ENCODE results near the gene CCN5.

The CCN5 gene

GRCh38 chr20:44701858-44702256 is 13.3 kb upstream of the CCN5 start:
- Histone ChIP-seq H3K36me3 (ENCODE audit: control insufficient read depth in 4 of 4, insufficient read depth in 4 of 4, low read length in 3 of 4) (no peaks in the 10 kb centered on the region), H3K27me3 (replicated peaks in 2 of 5; ENCODE audit: control insufficient read depth in 4 of 5, insufficient read depth in 5 of 5, low read length in 4 of 5) (no peaks in the 10 kb centered on the region), H3K27ac (ENCODE audit: insufficient read depth in 1 of 2, low read depth in 1 of 2, low read length in 2 of 2, poor library complexity in 1 of 2, severe bottlenecking in 2 of 2) (no peak overlapping the region), H3K4me3 (ENCODE audit: control insufficient read depth in 1 of 7, extremely low read depth in 1 of 7, insufficient read depth in 4 of 7, low read depth in 2 of 7, low read length in 6 of 7) (no peak overlapping the region), H3K4me1 (ENCODE audit: control extremely low read depth in 1 of 4, control insufficient read depth in 4 of 4, insufficient read depth in 4 of 4, low read length in 3 of 4) (peaks cover 0 to 13% (median 12%) of the 10 kb centered on the region in 4 experiments), H3K9me3 (ENCODE audit: control extremely low read depth in 1 of 5, control insufficient read depth in 4 of 5, insufficient read depth in 2 of 5, low read depth in 1 of 5, low read length in 4 of 5) (no peaks in the 10 kb centered on the region)
- CTCF ChIA-PET: interaction anchor here (0.6 to 3.5 kb wide), 2 partner anchors 13 to 16 kb away, joined by 3 to 14 read pairs; partner anchors contain the start of gene CCN5
- no peak for DNase-seq
- POLR2A ChIA-PET: no interaction called here
- WGBS (ENCODE audit: insufficient coverage): no CpG with 5 or more reads among the region's 7 CpGs

- ChIA-PET POLR2A (no interaction called here), CTCF (interaction anchor here (0.6 to 3.5 kb wide), 5 partner anchors 12 to 29 kb away, joined by 3 to 14 read pairs (median 4); partner anchors contain the start of gene CCN5)
- Histone ChIP-seq H3K4me3 (ENCODE audit: control insufficient read depth in 1 of 7, extremely low read depth in 1 of 7, insufficient read depth in 4 of 7, low read depth in 2 of 7, low read length in 6 of 7) (peak overlapping the region in 2 of 7 experiments; percentile 6 to 19), H3K9me3 (ENCODE audit: control extremely low read depth in 1 of 5, control insufficient read depth in 4 of 5, insufficient read depth in 2 of 5, low read depth in 1 of 5, low read length in 4 of 5) (no peaks in the 10 kb centered on the region), H3K27ac (ENCODE audit: insufficient read depth in 1 of 2, low read depth in 1 of 2, low read length in 2 of 2, poor library complexity in 1 of 2, severe bottlenecking in 2 of 2) (no peak overlapping the region), H3K27me3 (replicated peaks in 2 of 5; ENCODE audit: control insufficient read depth in 4 of 5, insufficient read depth in 5 of 5, low read length in 4 of 5) (no peaks in the 10 kb centered on the region), H3K4me1 (ENCODE audit: control extremely low read depth in 1 of 4, control insufficient read depth in 4 of 4, insufficient read depth in 4 of 4, low read length in 3 of 4) (peaks cover 0 to 13% (median 12%) of the 10 kb centered on the region in 4 experiments), H3K36me3 (ENCODE audit: control insufficient read depth in 4 of 4, insufficient read depth in 4 of 4, low read length in 3 of 4) (no peaks in the 10 kb centered on the region)
- DNase-seq: peak in 2 of 3 donors; percentile 35 to 44
- WGBS (ENCODE audit: insufficient coverage): 50% methylated on average over 8 of the region's 9 CpGs
These were observed 12.4 kb upstream of the CCN5 start for GRCh38 chr20:44702776-44703175.

GRCh38 chr20:44703183-44703925 is 11.8 kb upstream of the CCN5 start:
- no peak overlapping the region for H3K27ac ChIP-seq (ENCODE audit: insufficient read depth in 1 of 2, low read depth in 1 of 2, low read length in 2 of 2, poor library complexity in 1 of 2, severe bottlenecking in 2 of 2)
- DNase-seq: no peak
- WGBS (ENCODE audit: insufficient coverage): 66% methylated on average over 6 of the region's 12 CpGs
- no peaks in the 10 kb centered on the region for H3K27me3 ChIP-seq (replicated peaks in 2 of 5; ENCODE audit: control insufficient read depth in 4 of 5, insufficient read depth in 5 of 5, low read length in 4 of 5)
- H3K4me1 ChIP-seq (ENCODE audit: control extremely low read depth in 1 of 4, control insufficient read depth in 4 of 4, insufficient read depth in 4 of 4, low read length in 3 of 4): peaks cover 0 to 13% (median 12%) of the 10 kb centered on the region in 4 experiments
- ChIA-PET POLR2A (no interaction called here), CTCF (interaction anchor here (1.2 to 3.5 kb wide), 5 partner anchors 12 to 28 kb away, joined by 3 to 14 read pairs (median 4); partner anchors contain the start of gene CCN5)
- no peaks in the 10 kb centered on the region for H3K9me3 ChIP-seq (ENCODE audit: control extremely low read depth in 1 of 5, control insufficient read depth in 4 of 5, insufficient read depth in 2 of 5, low read depth in 1 of 5, low read length in 4 of 5)
- H3K4me3 ChIP-seq (ENCODE audit: control insufficient read depth in 1 of 7, extremely low read depth in 1 of 7, insufficient read depth in 4 of 7, low read depth in 2 of 7, low read length in 6 of 7): peak overlapping the region in 1 of 7 experiments; percentile 6
- no peaks in the 10 kb centered on the region for H3K36me3 ChIP-seq (ENCODE audit: control insufficient read depth in 4 of 4, insufficient read depth in 4 of 4, low read length in 3 of 4)

GRCh38 chr20:44703956-44704488 is 11.1 kb upstream of the CCN5 start:
- CTCF ChIA-PET: interaction anchor here (1.2 to 2.0 kb wide), 4 partner anchors 11 to 23 kb away, joined by 4 to 8 read pairs (median 4); partner anchors contain the start of gene CCN5
- Histone ChIP-seq H3K9me3 (ENCODE audit: control extremely low read depth in 1 of 5, control insufficient read depth in 4 of 5, insufficient read depth in 2 of 5, low read depth in 1 of 5, low read length in 4 of 5) (no peaks in the 10 kb centered on the region), H3K36me3 (ENCODE audit: control insufficient read depth in 4 of 4, insufficient read depth in 4 of 4, low read length in 3 of 4) (no peaks in the 10 kb centered on the region), H3K27me3 (replicated peaks in 2 of 5; ENCODE audit: control insufficient read depth in 4 of 5, insufficient read depth in 5 of 5, low read length in 4 of 5) (no peaks in the 10 kb centered on the region), H3K4me3 (ENCODE audit: control insufficient read depth in 1 of 7, extremely low read depth in 1 of 7, insufficient read depth in 4 of 7, low read depth in 2 of 7, low read length in 6 of 7) (no peak overlapping the region), H3K4me1 (ENCODE audit: control extremely low read depth in 1 of 4, control insufficient read depth in 4 of 4, insufficient read depth in 4 of 4, low read length in 3 of 4) (peaks cover 0 to 13% (median 12%) of the 10 kb centered on the region in 4 experiments), H3K27ac (ENCODE audit: insufficient read depth in 1 of 2, low read depth in 1 of 2, low read length in 2 of 2, poor library complexity in 1 of 2, severe bottlenecking in 2 of 2) (no peak overlapping the region)
- no peak for DNase-seq
- POLR2A ChIA-PET: no interaction called here
- 100% methylated on average over 5 of the region's 9 CpGs for WGBS (ENCODE audit: insufficient coverage)

- H3K27me3 ChIP-seq (replicated peaks in 2 of 5; ENCODE audit: control insufficient read depth in 4 of 5, insufficient read depth in 5 of 5, low read length in 4 of 5): no peaks in the 10 kb centered on the region
- no peak overlapping the region for H3K27ac ChIP-seq (ENCODE audit: insufficient read depth in 1 of 2, low read depth in 1 of 2, low read length in 2 of 2, poor library complexity in 1 of 2, severe bottlenecking in 2 of 2)
- no peak for DNase-seq
- 80% methylated on average over 1 of the region's 4 CpGs for WGBS (ENCODE audit: insufficient coverage)
- ChIA-PET POLR2A (no interaction called here), CTCF (interaction anchor here (0.7 to 2.0 kb wide), 5 partner anchors 8 to 29 kb away, joined by 3 to 8 read pairs (median 3); no protein-coding TSS in a partner anchor)
- H3K4me1 ChIP-seq (ENCODE audit: control extremely low read depth in 1 of 4, control insufficient read depth in 4 of 4, insufficient read depth in 4 of 4, low read length in 3 of 4): peaks cover 0 to 13% (median 12%) of the 10 kb centered on the region in 4 experiments
- no peaks in the 10 kb centered on the region for H3K36me3 ChIP-seq (ENCODE audit: control insufficient read depth in 4 of 4, insufficient read depth in 4 of 4, low read length in 3 of 4)
- H3K4me3 ChIP-seq (ENCODE audit: control insufficient read depth in 1 of 7, extremely low read depth in 1 of 7, insufficient read depth in 4 of 7, low read depth in 2 of 7, low read length in 6 of 7): no peak overlapping the region
- no peaks in the 10 kb centered on the region for H3K9me3 ChIP-seq (ENCODE audit: control extremely low read depth in 1 of 5, control insufficient read depth in 4 of 5, insufficient read depth in 2 of 5, low read depth in 1 of 5, low read length in 4 of 5)
These were observed 10.6 kb upstream of the CCN5 start for GRCh38 chr20:44704551-44704971.

GRCh38 chr20:44705364-44706094 is 9.6 kb upstream of the CCN5 start:
- no peaks in the 10 kb centered on the region for H3K27me3 ChIP-seq (replicated peaks in 2 of 5; ENCODE audit: control insufficient read depth in 4 of 5, insufficient read depth in 5 of 5, low read length in 4 of 5)
- H3K9me3 ChIP-seq (ENCODE audit: control extremely low read depth in 1 of 5, control insufficient read depth in 4 of 5, insufficient read depth in 2 of 5, low read depth in 1 of 5, low read length in 4 of 5): no peaks in the 10 kb centered on the region
- ChIA-PET POLR2A (interaction anchor here (1.8 kb wide), 1 partner anchor 10 kb away, joined by 6 read pairs; the partner anchor contains the start of gene CCN5), CTCF (interaction anchor here (0.9 to 2.0 kb wide), 3 partner anchors 9 to 18 kb away, joined by 3 to 8 read pairs (median 3); no protein-coding TSS in a partner anchor)
- DNase-seq: no peak
- H3K36me3 ChIP-seq (ENCODE audit: control insufficient read depth in 4 of 4, insufficient read depth in 4 of 4, low read length in 3 of 4): no peaks in the 10 kb centered on the region
- no peak overlapping the region for H3K27ac ChIP-seq (ENCODE audit: insufficient read depth in 1 of 2, low read depth in 1 of 2, low read length in 2 of 2, poor library complexity in 1 of 2, severe bottlenecking in 2 of 2)
- 100% methylated on average over 2 of the region's 4 CpGs for WGBS (ENCODE audit: insufficient coverage)
- no peak overlapping the region for H3K4me3 ChIP-seq (ENCODE audit: control insufficient read depth in 1 of 7, extremely low read depth in 1 of 7, insufficient read depth in 4 of 7, low read depth in 2 of 7, low read length in 6 of 7)
- H3K4me1 ChIP-seq (ENCODE audit: control extremely low read depth in 1 of 4, control insufficient read depth in 4 of 4, insufficient read depth in 4 of 4, low read length in 3 of 4): peaks cover 0 to 13% (median 12%) of the 10 kb centered on the region in 4 experiments

Data from common myeloid progenitor, CD34-positive (primary cell).